CD14-positive monocyte (primary cell): ENCODE data around the gene CD2AP. TPM values are rescaled to one million over a fixed set of nuclear protein-coding genes. Genes with fewer than 3 reads are reported as not detected.

Source experiments
- DNase-seq, 3 donors: peaks; one replicate each; pipeline ENCODE4 v3.0.0-alpha.2; 2011 to 2022
- H2AFZ ChIP-seq: 2 replicates; pipeline ENCODE4 v1.6.0; 2012; ENCODE audit warnings: mild to moderate bottlenecking, low read depth, low read length, inconsistent platforms; ENCODE audit not compliant: insufficient read depth, poor library complexity, severe bottlenecking
- H3K27ac ChIP-seq, 2 donors: 1 replicate in 1 of 2; 2 replicates in 1 of 2; pipeline ENCODE4 v1.5.1; 2012 to 2013; ENCODE audit warnings: low read length in 2 of 2, control low read depth in 1 of 2, inconsistent platforms in 1 of 2, low read depth in 1 of 2, mild to moderate bottlenecking in 1 of 2
- H3K27me3 ChIP-seq, 2 donors: one replicate each; pipeline versions ENCODE4 v1.6.0 to v1.6.1; 2011 to 2013; ENCODE audit warnings: low read length in 2 of 2; ENCODE audit not compliant: control insufficient read depth in 2 of 2, insufficient read depth in 2 of 2
- H3K36me3 ChIP-seq, 2 donors: replicated peaks in 1 of 2; 1 replicate in 1 of 2; 2 replicates in 1 of 2; pipeline versions ENCODE4 v1.5.1 to v1.6.1; 2012 to 2013; ENCODE audit warnings: low read length in 2 of 2, control low read depth in 1 of 2, inconsistent platforms in 1 of 2, mild to moderate bottlenecking in 1 of 2; ENCODE audit not compliant: insufficient read depth in 2 of 2, control insufficient read depth in 1 of 2
- H3K4me1 ChIP-seq, 2 donors: 1 replicate in 1 of 2; 2 replicates in 1 of 2; pipeline versions ENCODE4 v1.5.1 to v1.6.1; 2012 to 2013; ENCODE audit warnings: low read length in 2 of 2, control low read depth in 1 of 2, inconsistent platforms in 1 of 2, mild to moderate bottlenecking in 1 of 2, moderate library complexity in 1 of 2; ENCODE audit not compliant: insufficient read depth in 2 of 2, control insufficient read depth in 1 of 2
- H3K4me2 ChIP-seq: replicated peaks from 2 replicates; pipeline ENCODE3; 2012; ENCODE audit warnings: low read length, moderate library complexity, mild to moderate bottlenecking; ENCODE audit not compliant: poor library complexity, severe bottlenecking; ENCODE audit errors: extremely low read depth
- H3K4me3 ChIP-seq, 3 experiments: fragments of 200-600 bp in 1 of 3; sonication (generic) in 1 of 3; replicated peaks in 1 of 3; 1 replicate in 2 of 3; 2 replicates in 1 of 3; pipeline ENCODE4 v1.5.1; 2011 to 2013; ENCODE audit warnings: low read length in 3 of 3, mild to moderate bottlenecking in 3 of 3, control low read depth in 2 of 3, low read depth in 2 of 3, inconsistent platforms in 1 of 3, moderate library complexity in 1 of 3
- H3K79me2 ChIP-seq: 2 replicates; pipeline ENCODE4 v1.6.0; 2012; ENCODE audit warnings: mild to moderate bottlenecking, control low read depth, inconsistent platforms, low read length, moderate library complexity; ENCODE audit not compliant: insufficient read depth
- H3K9ac ChIP-seq: 2 replicates; pipeline ENCODE4 v1.6.0; 2017; ENCODE audit warnings: low read length, mild to moderate bottlenecking; ENCODE audit not compliant: insufficient read depth, poor library complexity, severe bottlenecking
- H3K9me3 ChIP-seq, 2 donors: replicated peaks in 1 of 2; 1 replicate in 1 of 2; 2 replicates in 1 of 2; pipeline versions ENCODE4 v1.5.1 to v1.6.1; 2012 to 2013; ENCODE audit warnings: low read length in 2 of 2, control low read depth in 1 of 2; ENCODE audit not compliant: control insufficient read depth in 1 of 2, insufficient read depth in 1 of 2
- H4K20me1 ChIP-seq: 2 replicates; pipeline ENCODE4 v1.6.0; 2012; ENCODE audit warnings: mild to moderate bottlenecking, low read length, control low read depth, moderate library complexity; ENCODE audit not compliant: insufficient read depth
- H3K27ac Mint-ChIP-seq, 7 donors: one replicate each; pipeline ENCODE4 v1.8.0; 2020; ENCODE audit warnings: mild to moderate bottlenecking in 7 of 7, mixed read lengths in 7 of 7, moderate library complexity in 6 of 7, inconsistent platforms in 2 of 7
- H3K27me3 Mint-ChIP-seq, 3 donors: one replicate each; pipeline ENCODE4 v1.8.0; 2021 to 2022; ENCODE audit warnings: low read depth in 3 of 3, mild to moderate bottlenecking in 3 of 3, mixed read lengths in 3 of 3, moderate library complexity in 3 of 3, inconsistent platforms in 1 of 3
- H3K36me3 Mint-ChIP-seq, 2 donors: one replicate each; pipeline ENCODE4 v1.8.0; 2020; ENCODE audit warnings: mixed read lengths in 2 of 2, inconsistent platforms in 1 of 2, mild to moderate bottlenecking in 1 of 2
- H3K4me1 Mint-ChIP-seq: one replicate; pipeline ENCODE4 v1.8.0; 2020; ENCODE audit warnings: mild to moderate bottlenecking, mixed read lengths
- H3K4me3 Mint-ChIP-seq, 2 donors: one replicate each; pipeline ENCODE4 v1.8.0; 2020; ENCODE audit warnings: mild to moderate bottlenecking in 2 of 2, mixed read lengths in 2 of 2, moderate library complexity in 1 of 2
- H3K9me3 Mint-ChIP-seq, 7 donors: one replicate each; pipeline ENCODE4 v1.8.0; 2020 to 2022; ENCODE audit warnings: mixed read lengths in 7 of 7, mild to moderate bottlenecking in 6 of 7, moderate library complexity in 6 of 7, inconsistent platforms in 2 of 7
- CTCF ChIP-seq: fragments of 200-600 bp; IDR thresholded peaks from one replicate; pipeline ENCODE4 v1.8.0; 2022; ENCODE audit warnings: antibody characterized with exemption, mild to moderate bottlenecking
- WGBS: methylation state at CpG from one replicate; pipeline ENCODE4 v1.1.5; 2013; ENCODE audit warnings: missing lambda C conversion rate; ENCODE audit not compliant: insufficient coverage; 5-methylcytosine and 5-hydroxymethylcytosine counted together
- intact Hi-C, 2 donors: fragments of 100-400 bp; cut with micrococcal nuclease; formaldehyde crosslinking; loops; one replicate each; pipeline versions ENCODE4 v1.15.0 to v1.15.1; 2023
- polyA plus RNA-seq, 3 donors: library from polyadenylated mRNA; depleted of rRNA in 1 of 3; unstranded in 2 of 3; stranded (reverse) in 1 of 3; fragments of 300-500 nt in 2 of 3; fragments of >200 nt in 1 of 3; fragmentation: Illumina TruSeq in 2 of 3; gene quantifications; 1 replicate in 2 of 3; 2 replicates in 1 of 3; pipeline ENCODE4 v1.2.3, GENCODE V29; 2012 to 2021

The CD2AP gene
- polyA plus RNA-seq, 3 donors: 1.5 to 2.4 (median 2.0) TPM

GRCh38 chr6:47651505-47651944 lies 173.9 kb downstream of the CD2AP start:
- peaks cover 8 to 12% of the 10 kb centered on the region in 2 donors for H3K4me1 ChIP-seq
- no peaks in the 10 kb centered on the region for H3K79me2 ChIP-seq
- no peak overlapping the region for H2AFZ ChIP-seq
- DNase-seq: no peak
- no peak overlapping the region for H3K4me3 ChIP-seq
- no peaks in the 10 kb centered on the region for H3K9me3 ChIP-seq
- H3K27ac ChIP-seq: no peak overlapping the region
- WGBS: no CpG with 5 or more reads among the region's 6 CpGs
- no peaks in the 10 kb centered on the region for H3K36me3 ChIP-seq
- Mint-ChIP-seq H3K4me1 (peaks cover 14% of the 10 kb centered on the region), H3K27me3 (peaks cover 0 to 4% (median 1%) of the 10 kb centered on the region in 3 donors), H3K27ac (no peak overlapping the region), H3K4me3 (no peak overlapping the region), H3K9me3 (peaks cover 0 to 5% (median 0%) of the 10 kb centered on the region in 7 donors), H3K36me3 (no peaks in the 10 kb centered on the region)
- no peaks in the 10 kb centered on the region for H3K27me3 ChIP-seq
- H4K20me1 ChIP-seq: no peaks in the 10 kb centered on the region
- intact Hi-C loops: no loop called here
- no peak overlapping the region for H3K9ac ChIP-seq
- TF ChIP-seq CTCF: no peak
- no peak overlapping the region for H3K4me2 ChIP-seq

GRCh38 chr6:47653706-47654105 lies 176.1 kb downstream of the CD2AP start:
- Histone ChIP-seq H3K4me1 (no peaks in the 10 kb centered on the region), H3K4me3 (no peak overlapping the region), H2AFZ (no peak overlapping the region), H3K27me3 (no peaks in the 10 kb centered on the region), H3K9me3 (no peaks in the 10 kb centered on the region), H3K9ac (no peak overlapping the region), H3K79me2 (no peaks in the 10 kb centered on the region), H3K27ac (no peak overlapping the region), H3K4me2 (no peak overlapping the region), H4K20me1 (no peaks in the 10 kb centered on the region), H3K36me3 (no peaks in the 10 kb centered on the region)
- TF ChIP-seq CTCF: no peak
- H3K27ac Mint-ChIP-seq: no peak overlapping the region
- intact Hi-C loops: no loop called here
- no peaks in the 10 kb centered on the region for H3K36me3 Mint-ChIP-seq
- 95% methylated on average over 5 of the region's 5 CpGs for WGBS
- peaks cover 2% of the 10 kb centered on the region for H3K4me1 Mint-ChIP-seq
- H3K4me3 Mint-ChIP-seq: no peak overlapping the region
- H3K27me3 Mint-ChIP-seq: peaks cover 0 to 4% (median 1%) of the 10 kb centered on the region in 3 donors
- peaks cover 0 to 4% (median 0%) of the 10 kb centered on the region in 7 donors for H3K9me3 Mint-ChIP-seq
- DNase-seq: no peak
